Suppressor macrophage treated with lipopolysaccharide for 1 hour (primary cell): ENCODE data around the gene SLC30A7.

Experiments used
- DNase-seq, 3 donors: peaks; one replicate each; pipeline ENCODE4 v3.0.0-alpha.2; 2020 to 2022

Gene SLC30A7

DNA sequence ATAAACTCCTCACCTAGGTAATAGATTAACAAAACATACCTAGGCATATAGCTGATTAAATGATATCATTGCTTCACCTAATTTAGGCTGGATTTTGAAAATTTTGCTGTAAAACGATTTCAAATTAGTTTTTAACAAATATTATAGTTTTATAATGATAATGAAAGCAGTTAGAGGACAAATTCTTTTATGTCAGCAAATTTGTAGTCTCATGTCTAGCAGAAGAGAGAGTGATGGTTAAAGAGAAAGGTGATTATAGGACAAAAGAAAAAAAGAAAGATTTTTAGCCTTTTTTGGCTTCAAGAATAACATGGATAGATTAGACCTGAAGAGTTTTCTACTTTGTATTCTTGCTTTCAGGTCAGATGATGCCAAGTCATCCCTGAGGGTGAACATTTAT lies 133.3 kb downstream of the SLC30A7 start:
- no peak for DNase-seq

DNA sequence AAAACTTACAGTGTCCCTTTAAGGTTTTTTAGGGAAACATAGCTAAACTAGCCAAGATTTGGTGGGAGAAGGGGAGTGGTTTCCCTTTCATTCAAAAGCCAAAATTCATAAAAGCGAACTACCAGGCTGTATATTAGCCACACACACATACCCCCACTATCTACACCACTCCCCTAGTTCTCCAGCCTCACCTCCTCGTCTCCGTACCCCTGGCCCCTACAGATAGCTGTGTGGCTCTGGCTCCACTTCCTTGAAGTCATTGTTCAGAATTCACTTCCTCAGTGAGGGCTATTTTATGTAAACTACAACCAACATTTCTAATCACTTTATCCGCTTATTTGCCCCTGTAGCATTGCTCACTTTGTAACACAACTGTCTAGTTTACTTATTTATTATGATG lies 135.0 kb downstream of the SLC30A7 start:
- no peak for DNase-seq
